GM21786 (cell line): ENCODE results near the gene GPR42.

Experiments used
- ATAC-seq: cut with Tn5 transposase; IDR thresholded peaks from one replicate; pipeline ENCODE4 v1.9.1; 2021; ENCODE audit not compliant: unreplicated experiment

The GPR42 gene

DNA sequence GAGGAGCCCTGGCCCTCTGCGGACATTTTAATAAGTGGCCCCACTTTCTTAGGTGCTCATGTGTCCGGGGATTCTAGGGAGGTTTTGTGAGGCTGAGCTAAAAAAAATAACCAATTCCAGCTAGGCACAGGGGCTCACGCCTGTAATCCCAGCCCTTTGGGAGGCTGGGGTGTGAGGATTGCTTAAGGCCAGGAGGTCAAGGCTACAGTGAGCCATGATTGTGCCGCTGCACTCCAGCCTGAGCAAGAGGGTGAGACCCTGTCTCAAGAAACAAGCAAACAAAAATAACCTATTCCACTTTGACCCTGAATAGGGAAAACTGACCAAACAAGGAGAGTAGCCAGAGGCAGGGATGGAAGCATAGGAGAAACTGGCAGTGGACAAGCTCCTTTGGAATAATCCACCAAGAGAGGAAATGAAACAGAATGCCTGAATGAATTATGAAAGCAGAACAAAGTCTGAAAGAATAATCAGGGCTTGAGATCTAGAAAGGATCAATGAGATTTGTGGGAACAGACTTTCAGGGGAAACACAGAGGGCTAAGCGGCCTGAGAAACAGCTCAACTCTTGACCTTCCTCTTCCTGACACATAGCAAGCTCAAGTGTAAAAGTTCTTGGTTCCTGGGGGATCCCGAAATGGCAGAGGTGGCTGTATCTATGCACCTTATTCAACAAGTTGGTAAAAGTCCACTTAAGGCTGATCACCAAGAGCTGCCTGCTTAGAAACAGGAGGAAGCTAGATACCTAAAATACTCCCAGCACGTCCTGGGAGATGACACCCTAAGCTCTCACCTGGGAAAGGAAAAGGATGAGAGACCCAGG is 47.1 kb downstream of the GPR42 start:
- ATAC-seq: no peak

- ATAC-seq: no peak
Measured at GRCh38 chr19:35419046-35419445, 48.2 kb downstream of the GPR42 start.

GRCh38 chr19:35419805-35420204 is 48.9 kb downstream of the GPR42 start:
- ATAC-seq: no peak

DNA sequence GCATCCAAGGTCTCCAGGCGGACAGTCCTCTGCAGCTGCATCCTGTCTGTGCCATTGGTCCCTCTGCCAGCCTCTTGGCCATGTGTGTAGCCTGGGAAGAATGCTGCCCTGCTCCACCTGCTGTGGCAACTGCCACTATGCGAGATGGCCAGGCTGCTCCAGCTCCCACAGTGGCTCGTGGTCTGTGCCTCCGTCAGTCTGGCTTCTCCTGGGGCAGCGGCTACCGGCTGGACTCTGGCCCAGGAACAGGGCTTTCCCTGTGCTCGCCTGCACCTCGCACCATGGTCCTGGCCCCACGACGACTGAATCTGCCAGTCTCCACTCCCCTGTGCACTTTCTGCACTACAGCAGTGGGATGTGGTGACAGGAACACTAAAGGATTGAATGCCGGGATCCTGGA is 50.5 kb downstream of the GPR42 start:
- ATAC-seq: no peak
